Adrenal gland (tissue), 5 donors: ENCODE results near the gene TRAFD1.

ENCODE experiments used
- CTCF ChIP-seq, 6 experiments: fragments of 450-650 bp in 4 of 6; fragments of 200-600 bp in 2 of 6; sonication (generic) in 1 of 6; IDR thresholded peaks; 1 replicate in 5 of 6; 2 replicates in 1 of 6; pipeline versions ENCODE4 v1.5.1 to v1.8.0; 2016 to 2021; ENCODE audit warnings: antibody characterized with exemption in 6 of 6, mild to moderate bottlenecking in 2 of 6, moderate library complexity in 1 of 6
- POLR2A ChIP-seq, 2 donors: fragments of 450-650 bp; IDR thresholded peaks; one replicate each; pipeline ENCODE4 v1.6.1; 2017; ENCODE audit warnings: antibody characterized with exemption in 2 of 2, mild to moderate bottlenecking in 2 of 2, moderate library complexity in 1 of 2
- donor health status: DM: no; HTN: no; CAD: no.

- no peak for TF ChIP-seq CTCF (IDR thresholded peaks at IDR 0.05)
- no peak for TF ChIP-seq POLR2A (IDR thresholded peaks at IDR 0.05)
Measured at GRCh38 chr12:112176321-112177010, 51.1 kb downstream of the TRAFD1 start.
